Lung (tissue), 12 donors: ENCODE results near the gene RBPJL. TPM values are rescaled to one million over a fixed set of nuclear protein-coding genes. Genes with fewer than 3 reads are reported as not detected.

Source experiments
- ATAC-seq: fragments of 200-7000 bp; cut with Tn5 transposase; one replicate; pipeline ENCODE4 v1.9.1; 2020; ENCODE audit warnings: moderate number of reproducible peaks; ENCODE audit not compliant: insufficient read depth, low FRiP score
- DNase-seq, 3 donors: peaks; one replicate each; pipeline ENCODE4 v3.0.0-alpha.2; 2013 to 2017
- H3K27ac ChIP-seq, 2 donors: one replicate each; pipeline ENCODE4 v1.5.1; 2013; ENCODE audit warnings: mild to moderate bottlenecking in 2 of 2, moderate library complexity in 2 of 2, control low read depth in 1 of 2, inconsistent platforms in 1 of 2, low read depth in 1 of 2, low read length in 1 of 2
- H3K27me3 ChIP-seq, 3 donors: one replicate each; pipeline ENCODE4 v1.5.1; 2013; ENCODE audit warnings: low read length in 2 of 3; ENCODE audit not compliant: control insufficient read depth in 3 of 3, insufficient read depth in 3 of 3
- H3K36me3 ChIP-seq, 4 donors: one replicate each; pipeline ENCODE4 v1.5.1; 2013; ENCODE audit warnings: low read length in 4 of 4, mild to moderate bottlenecking in 1 of 4, moderate library complexity in 1 of 4; ENCODE audit not compliant: control insufficient read depth in 4 of 4, insufficient read depth in 4 of 4
- H3K4me1 ChIP-seq, 5 donors: one replicate each; pipeline ENCODE4 v1.5.1; 2013; ENCODE audit warnings: low read length in 5 of 5, mild to moderate bottlenecking in 2 of 5, moderate library complexity in 1 of 5; ENCODE audit not compliant: control insufficient read depth in 5 of 5, insufficient read depth in 5 of 5
- H3K4me3 ChIP-seq: one replicate; pipeline ENCODE4 v1.5.1; 2013; ENCODE audit warnings: mild to moderate bottlenecking, control low read depth, moderate library complexity
- H3K9ac ChIP-seq, 2 donors: one replicate each; pipeline ENCODE4 v1.5.1; 2013; ENCODE audit warnings: low read length in 2 of 2, control low read depth in 1 of 2; ENCODE audit not compliant: insufficient read depth in 1 of 2
- H3K9me3 ChIP-seq, 4 donors: one replicate each; pipeline ENCODE4 v1.5.1; 2013; ENCODE audit warnings: low read length in 3 of 4, mild to moderate bottlenecking in 1 of 4, moderate library complexity in 1 of 4; ENCODE audit not compliant: control insufficient read depth in 4 of 4, insufficient read depth in 3 of 4
- WGBS, 2 donors: extraction: QIAGEN DNeasy Blood & Tissue Kit; methylation state at CpG; one replicate each; pipeline ENCODE4 v1.1.7; 2013; 5-methylcytosine and 5-hydroxymethylcytosine counted together
- polyA plus RNA-seq, 2 donors: library from polyadenylated mRNA; stranded (reverse); fragments of 200-250 nt; gene quantifications; one replicate each; pipeline ENCODE4 v1.2.1, GENCODE V29; 2013
- total RNA-seq, 2 donors: library from RNA; depleted of rRNA in 1 of 2; stranded (reverse); fragments of >200 nt in 1 of 2; gene quantifications; one replicate each; pipeline ENCODE4 v1.2.1, GENCODE V29; 2014 to 2021
- TF ChIP-seq, protein P1 (sequence below): IDR thresholded peaks from 2 replicates; pipeline ENCODE4 v1.5.1; 2012; ENCODE audit warnings: mild to moderate bottlenecking; ENCODE audit errors: control extremely low read depth, extremely low read depth
- donor health status: control.
- donor health status: control.
- donor health status: Bipolar disorder and iron deficiency.
- donor health status: healthy.
- donor health status: DM: yes; HTN: yes; CAD: no.

The RBPJL gene
- total and polyA plus RNA-seq, 4 donors, result 0.12 TPM; not detected in 3

DNA sequence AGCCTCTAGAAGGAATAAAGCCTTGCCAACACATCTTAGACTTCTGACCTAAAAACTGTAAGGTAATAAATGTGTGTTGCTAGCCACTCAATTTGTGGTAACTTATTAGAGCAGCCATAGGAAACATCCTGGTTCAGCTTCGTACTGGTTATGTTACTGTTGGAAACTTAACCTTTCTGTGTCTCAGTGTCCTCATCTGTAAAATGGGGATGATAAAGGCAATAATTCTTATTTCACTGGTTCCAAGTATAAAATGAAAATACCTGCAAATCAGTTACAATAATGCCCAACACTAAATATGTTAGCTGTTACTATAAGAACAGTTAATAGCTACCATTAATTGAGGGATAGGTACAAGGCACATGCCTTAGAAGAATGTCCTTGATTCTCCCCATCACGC is 14.3 kb upstream of the RBPJL start:
- Histone ChIP-seq H3K27ac (no peak overlapping the region), H3K4me1 (peaks cover 0 to 12% (median 0%) of the 10 kb centered on the region in 5 donors)
- TF ChIP-seq, protein P1, sequence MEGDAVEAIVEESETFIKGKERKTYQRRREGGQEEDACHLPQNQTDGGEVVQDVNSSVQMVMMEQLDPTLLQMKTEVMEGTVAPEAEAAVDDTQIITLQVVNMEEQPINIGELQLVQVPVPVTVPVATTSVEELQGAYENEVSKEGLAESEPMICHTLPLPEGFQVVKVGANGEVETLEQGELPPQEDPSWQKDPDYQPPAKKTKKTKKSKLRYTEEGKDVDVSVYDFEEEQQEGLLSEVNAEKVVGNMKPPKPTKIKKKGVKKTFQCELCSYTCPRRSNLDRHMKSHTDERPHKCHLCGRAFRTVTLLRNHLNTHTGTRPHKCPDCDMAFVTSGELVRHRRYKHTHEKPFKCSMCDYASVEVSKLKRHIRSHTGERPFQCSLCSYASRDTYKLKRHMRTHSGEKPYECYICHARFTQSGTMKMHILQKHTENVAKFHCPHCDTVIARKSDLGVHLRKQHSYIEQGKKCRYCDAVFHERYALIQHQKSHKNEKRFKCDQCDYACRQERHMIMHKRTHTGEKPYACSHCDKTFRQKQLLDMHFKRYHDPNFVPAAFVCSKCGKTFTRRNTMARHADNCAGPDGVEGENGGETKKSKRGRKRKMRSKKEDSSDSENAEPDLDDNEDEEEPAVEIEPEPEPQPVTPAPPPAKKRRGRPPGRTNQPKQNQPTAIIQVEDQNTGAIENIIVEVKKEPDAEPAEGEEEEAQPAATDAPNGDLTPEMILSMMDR, result no peak

DNA sequence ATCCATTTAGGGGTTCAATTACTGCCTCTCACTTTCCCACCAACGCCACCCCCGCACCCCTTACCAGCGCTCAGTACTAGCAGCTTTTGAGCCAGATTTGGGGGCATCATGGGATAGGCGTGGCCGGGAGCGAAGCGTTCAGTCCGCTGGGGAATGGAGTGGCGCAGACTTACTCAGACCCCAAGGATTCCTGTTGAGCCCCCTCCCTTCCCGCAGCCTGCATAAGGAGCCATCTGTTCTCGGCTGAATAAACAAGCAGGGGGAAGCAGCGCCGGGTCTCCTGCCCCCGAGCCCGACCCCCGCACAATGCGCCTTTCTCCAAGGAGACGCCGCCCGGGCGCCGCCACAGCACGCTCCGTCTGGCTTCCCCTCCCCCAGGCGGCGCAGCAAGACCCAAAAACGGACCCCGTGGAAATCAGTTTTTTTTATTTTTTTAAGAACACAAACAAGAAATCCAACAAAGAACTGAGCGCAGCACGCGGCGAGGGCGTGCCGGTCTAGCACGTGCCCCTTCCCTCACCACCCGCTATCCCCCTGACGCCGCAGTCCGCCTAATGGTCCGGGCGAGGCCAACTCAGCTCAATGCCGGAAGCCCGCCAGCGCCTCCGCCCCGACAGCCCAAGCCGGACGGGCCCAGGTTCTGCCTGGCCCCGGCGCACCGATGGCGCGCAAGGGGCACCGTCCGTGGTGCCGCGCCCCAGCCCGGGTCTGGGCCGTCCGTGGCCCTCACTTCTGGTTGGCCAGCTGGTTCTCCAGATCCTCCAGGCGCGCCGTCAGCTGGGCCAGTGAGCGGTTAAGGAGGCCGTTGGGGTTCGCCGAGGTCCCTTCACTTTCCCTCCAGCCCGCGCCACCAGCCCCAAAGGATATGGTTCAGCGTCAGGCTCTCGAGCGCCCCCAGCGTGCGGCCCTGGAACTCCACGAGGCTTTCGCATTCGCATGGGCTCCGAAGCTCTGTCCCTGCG is 13.3 kb upstream of the RBPJL start:
- no peak overlapping the region for H3K9ac ChIP-seq
- no peaks in the 10 kb centered on the region for H3K9me3 ChIP-seq
- peak overlapping the region; percentile 53 for H3K4me3 ChIP-seq
- H3K27me3 ChIP-seq, result peaks cover 0 to 24% (median 18%) of the 10 kb centered on the region in 3 donors
- H3K36me3 ChIP-seq, result no peaks in the 10 kb centered on the region
- peak overlapping the region in 1 of 2 donors; percentile 70 for H3K27ac ChIP-seq
- TF ChIP-seq, protein P1, result peak; percentile 86
- WGBS, 2 donors, result 4 to 5% methylated on average over 79 of the region's 79 CpGs
- peak; percentile 71 to 76 (median 74) for DNase-seq
- peak; percentile 88 for ATAC-seq
- H3K4me1 ChIP-seq, result peaks cover 0 to 12% (median 0%) of the 10 kb centered on the region in 5 donors

More for the DNA sequence above, 14.3 kb upstream of the RBPJL start:
- H3K9me3 ChIP-seq, result no peaks in the 10 kb centered on the region
- DNase-seq, result peak in 1 of 3 donors; percentile 13
- H3K36me3 ChIP-seq, result no peaks in the 10 kb centered on the region
- ATAC-seq, result no peak
- WGBS, 2 donors, result 84 to 86% methylated on average over 2 of the region's 2 CpGs
- peaks cover 0 to 24% (median 18%) of the 10 kb centered on the region in 3 donors for H3K27me3 ChIP-seq
- no peak overlapping the region for H3K4me3 ChIP-seq
- H3K9ac ChIP-seq, result no peak overlapping the region

DNA sequence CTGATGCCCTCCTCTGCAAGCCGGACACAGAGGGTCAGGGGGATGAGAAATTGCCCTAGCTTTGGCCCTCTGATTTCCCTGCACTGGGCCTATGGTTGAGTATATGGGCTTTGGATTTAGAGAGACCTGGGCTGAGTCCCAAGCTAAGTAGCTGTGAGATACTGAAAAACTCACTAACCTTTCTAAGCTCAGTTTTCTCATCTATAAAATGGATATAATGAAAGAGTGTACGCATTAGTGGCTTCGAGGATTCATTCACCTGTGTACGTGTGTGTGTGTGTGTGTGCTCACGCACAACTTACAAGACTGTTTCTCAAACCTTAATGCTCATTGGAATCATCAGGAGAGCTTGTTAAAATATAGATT is 12.7 kb upstream of the RBPJL start:
- H3K4me3 ChIP-seq, result no peak overlapping the region
- no peak overlapping the region for H3K27ac ChIP-seq
- peaks cover 0 to 24% (median 18%) of the 10 kb centered on the region in 3 donors for H3K27me3 ChIP-seq
- no peaks in the 10 kb centered on the region for H3K36me3 ChIP-seq
- ATAC-seq, result no peak
- no peaks in the 10 kb centered on the region for H3K9me3 ChIP-seq
- H3K4me1 ChIP-seq, result peaks cover 0 to 12% (median 0%) of the 10 kb centered on the region in 5 donors
- 57 to 66% methylated on average over 5 of the region's 5 CpGs for WGBS, 2 donors
- TF ChIP-seq, protein P1, result no peak
- no peak for DNase-seq
- H3K9ac ChIP-seq, result no peak overlapping the region
